HG02884 (cell line): ENCODE data around the gene KCNK15.

Experiments used
- ATAC-seq: cut with Tn5 transposase; IDR thresholded peaks from one replicate; pipeline ENCODE4 v1.9.1; 2021; ENCODE audit warnings: mild to moderate bottlenecking, moderate library complexity; ENCODE audit not compliant: unreplicated experiment

Gene KCNK15

DNA sequence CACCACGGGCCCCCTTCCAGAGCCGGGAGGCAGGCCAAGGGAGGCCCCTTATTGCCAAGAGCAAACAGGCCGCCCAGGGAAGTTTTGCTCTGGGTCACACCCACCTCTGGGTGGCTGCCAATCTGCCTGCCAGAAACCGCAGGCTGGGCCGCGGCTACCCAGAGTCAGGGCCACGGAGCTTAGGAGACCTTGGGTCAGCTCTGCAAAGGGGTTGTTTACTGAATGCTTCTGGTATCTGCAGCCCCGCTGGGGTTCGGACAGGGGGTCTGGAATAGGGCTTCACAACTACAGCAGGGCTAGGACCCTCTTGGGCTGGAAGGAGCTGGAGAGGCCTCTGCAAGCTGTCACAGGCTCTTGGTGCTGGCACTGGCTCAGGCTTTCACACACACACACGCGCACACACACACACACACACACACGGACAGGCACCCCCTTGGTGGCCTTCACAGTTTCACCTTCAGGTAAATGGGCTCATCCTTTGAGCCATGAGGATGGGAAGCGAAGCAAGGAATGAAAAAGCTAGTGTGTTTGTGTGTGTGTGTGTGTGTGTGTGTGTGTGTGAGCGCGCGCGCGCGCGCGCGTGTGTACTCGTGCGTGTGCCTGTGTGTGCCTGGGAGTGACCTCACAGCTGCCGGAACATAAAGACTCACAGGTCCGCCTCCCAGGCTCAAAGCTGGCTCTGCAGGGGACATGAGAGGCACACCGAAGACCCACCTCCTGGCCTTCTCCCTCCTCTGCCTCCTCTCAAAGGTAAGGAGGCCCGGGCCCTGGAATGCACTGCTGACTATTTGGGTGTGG, 30.8 kb upstream of the KCNK15 start, which contains the start of gene CCN5:
Gene CCN5, plus strand, starts transcription at position 669 of the 798 bp plus-strand sequence. Its CDS starts 22 bp downstream, at position 691.
- ATAC-seq: no peak

DNA sequence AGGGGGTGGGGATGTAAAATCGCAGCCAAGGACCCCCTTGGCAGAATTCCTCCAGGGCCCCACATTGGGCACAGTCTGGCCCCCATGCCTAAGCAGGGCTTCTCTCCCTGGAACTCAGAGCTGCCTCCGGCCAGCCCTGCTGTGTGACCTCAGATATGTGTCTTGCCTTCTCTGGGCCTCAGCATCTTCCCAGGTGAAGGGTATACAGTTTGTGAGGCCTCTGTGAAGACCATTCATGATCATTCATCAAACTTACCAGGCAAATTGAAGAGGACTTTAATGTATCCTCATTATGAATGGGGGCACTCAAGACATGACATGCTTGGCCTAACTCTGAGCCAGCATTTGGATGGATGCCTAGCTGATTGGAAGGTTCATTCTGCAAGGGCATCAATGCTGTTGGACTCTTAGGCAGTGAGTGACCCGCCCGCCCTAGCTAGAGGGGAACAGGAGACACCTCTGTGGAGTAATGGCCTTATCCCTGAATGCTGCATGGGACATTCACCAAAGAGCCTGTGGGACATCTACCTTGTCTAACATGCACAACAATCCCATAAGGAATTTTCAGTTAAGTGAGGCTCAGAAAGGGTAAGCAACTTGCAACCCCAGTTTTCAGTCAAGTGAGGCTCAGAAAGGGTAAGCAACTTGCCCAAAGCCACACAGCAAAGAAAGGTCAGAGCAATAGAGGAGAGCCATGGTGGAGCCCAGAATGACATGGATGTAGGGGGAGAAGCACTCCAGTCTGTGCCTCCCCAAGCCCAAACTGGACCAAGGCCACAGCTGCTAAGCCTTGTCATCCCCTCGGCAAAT, 30.0 kb upstream of the KCNK15 start:
- no peak for ATAC-seq

DNA sequence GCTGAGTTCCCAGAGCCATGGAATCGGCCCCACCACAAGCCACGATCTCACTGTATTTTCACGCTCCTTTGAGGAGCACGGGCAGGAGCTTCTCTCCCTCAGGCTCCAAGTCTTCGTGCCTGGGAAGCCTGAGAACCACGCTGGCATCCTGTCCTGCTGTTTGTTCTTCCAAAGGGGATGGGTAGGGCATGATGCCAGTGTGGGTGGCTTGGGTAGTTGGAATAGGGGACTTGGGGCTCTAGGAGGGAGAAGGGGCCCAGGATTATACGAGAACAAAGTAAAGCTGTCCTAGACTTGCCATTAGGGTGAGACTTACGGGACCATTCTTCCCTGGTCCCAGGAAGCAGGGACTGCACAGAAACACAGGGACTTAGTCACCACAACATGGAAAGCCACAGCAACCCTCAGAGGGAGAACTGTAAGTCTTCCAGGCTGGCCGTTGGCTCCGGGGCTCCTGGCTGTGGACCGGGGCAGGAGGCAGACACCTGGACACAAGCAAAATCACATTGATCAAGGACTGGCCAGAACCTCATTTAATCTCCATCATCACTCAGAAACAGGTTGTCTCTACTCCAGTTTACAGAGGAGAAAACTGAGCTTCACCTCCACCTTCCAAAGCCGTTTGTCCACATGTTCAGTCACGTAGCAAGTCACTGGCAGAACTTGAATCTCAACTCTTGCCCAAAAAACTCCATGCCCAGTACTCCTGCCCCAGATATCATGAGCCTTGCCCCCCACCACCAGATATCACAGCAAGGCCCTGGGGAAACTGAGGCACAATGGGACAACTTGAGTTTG, 29.2 kb upstream of the KCNK15 start:
- no peak for ATAC-seq

DNA sequence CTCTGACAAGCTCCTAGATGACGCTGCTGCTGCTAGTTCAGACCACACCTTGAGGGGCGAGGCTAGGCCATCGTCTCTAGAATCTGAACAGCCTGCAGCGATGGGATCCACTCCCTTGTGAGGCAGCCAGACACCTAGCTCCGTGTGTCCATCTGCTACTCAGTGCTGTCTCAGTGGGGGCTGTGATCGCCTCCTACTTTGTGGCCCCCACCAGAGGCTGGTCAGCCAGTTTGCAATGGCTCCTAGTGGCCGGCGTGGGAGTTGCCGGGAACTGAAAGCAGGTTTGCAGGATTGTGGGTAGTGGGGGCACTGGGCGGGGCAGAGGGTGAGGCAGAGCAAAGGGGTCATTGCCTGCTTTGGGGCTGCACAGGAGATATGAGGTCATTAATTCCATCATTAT, 27.7 kb upstream of the KCNK15 start:
- no peak for ATAC-seq

DNA sequence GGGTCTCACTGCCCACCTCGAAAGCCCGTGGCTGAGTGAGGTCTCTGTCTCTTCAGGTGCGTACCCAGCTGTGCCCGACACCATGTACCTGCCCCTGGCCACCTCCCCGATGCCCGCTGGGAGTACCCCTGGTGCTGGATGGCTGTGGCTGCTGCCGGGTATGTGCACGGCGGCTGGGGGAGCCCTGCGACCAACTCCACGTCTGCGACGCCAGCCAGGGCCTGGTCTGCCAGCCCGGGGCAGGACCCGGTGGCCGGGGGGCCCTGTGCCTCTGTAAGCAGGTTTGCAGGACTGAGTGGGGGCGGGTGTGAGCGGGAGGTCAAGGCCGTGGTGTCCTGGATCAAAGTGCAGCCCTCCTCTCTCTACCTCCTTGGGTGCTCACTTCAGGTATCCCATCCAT, 25.8 kb upstream of the KCNK15 start:
- ATAC-seq: no peak

DNA sequence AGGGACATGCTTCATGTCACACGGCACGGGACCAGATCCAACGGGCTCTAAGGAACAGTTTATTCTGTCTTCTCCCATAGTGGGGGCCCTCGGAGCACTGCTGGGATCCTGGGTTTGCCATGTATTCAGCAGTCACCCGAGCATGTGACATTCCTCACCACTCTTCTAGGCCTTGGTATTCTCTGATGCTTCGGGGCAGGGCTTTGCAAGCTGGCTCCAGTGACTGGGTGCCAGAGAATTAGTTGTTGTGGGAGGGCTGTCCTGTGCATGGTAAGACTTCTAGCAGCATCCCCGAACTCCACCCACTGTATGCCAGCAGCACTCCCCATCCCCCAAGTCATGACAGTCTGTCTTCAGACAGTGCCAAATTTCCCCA, 25.1 kb upstream of the KCNK15 start:
- no peak for ATAC-seq

DNA sequence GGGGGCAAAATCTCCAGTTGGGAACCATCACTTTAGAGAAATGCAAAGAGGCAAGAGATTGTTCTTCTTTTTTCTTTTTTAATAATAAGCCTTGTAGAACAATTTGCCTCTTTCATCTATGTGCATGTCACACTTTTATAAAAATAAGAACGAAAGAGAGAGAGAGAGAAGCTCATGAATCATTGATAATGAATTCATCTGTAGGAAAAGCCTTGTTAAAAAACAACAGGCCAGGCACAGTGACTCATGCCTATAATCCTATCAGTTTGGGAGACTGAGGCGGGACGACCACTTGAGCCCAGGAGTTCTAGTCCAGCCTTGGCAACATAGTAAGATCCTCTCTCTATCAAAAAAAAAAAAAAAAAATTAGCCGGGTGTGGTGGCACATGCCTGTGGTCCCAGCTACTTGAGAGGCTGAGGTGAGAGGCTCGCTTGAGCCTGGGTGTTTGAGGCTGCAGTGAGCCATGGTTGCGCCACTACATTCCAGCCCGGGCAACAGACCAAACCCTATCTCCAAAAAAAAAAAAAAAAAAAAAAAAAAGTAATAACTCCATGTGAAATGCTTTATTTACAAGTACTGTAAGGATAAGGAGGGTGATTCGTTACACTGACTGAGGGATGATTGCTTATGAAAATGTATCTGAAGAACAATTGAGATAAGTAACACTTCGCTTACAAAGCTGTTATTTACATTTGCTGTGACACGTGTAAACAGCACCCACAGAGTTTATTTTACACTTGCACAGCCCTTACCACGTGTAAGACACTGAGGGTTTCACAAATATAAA, 24.5 kb upstream of the KCNK15 start:
- no peak for ATAC-seq

DNA sequence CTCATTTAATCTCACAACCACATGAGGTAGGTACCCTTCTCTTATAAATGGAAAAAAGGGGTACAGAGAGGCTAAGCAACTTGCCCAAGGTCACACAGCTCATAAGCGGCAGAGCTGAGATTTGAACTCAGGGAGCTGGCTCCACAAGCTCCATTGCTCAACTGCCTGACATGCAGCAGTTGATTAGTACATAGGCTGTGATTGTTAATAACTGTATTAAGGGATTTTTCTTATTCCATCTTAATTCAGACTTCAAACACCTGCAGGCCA, 23.9 kb upstream of the KCNK15 start:
- no peak for ATAC-seq

DNA sequence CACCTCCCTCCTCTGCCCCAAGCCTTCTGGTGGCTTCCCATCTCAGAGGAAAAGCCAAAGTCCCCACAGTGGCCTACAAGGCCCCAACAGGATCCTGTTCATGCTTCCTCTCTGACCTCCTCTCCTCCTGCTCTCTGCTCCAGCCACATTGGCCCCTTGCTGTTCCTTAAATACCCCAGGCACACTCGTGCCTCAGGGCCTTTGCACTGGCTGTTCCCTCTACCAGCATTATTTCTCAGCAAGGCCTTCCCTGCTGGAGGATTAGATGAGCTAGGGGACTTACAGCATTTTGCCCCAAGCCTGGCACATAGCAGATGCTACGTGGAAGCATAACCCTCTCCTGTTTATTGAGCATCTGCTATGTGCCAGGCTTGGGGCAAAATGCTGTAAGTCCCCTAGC, 22.7 kb upstream of the KCNK15 start:
- no peak for ATAC-seq

DNA sequence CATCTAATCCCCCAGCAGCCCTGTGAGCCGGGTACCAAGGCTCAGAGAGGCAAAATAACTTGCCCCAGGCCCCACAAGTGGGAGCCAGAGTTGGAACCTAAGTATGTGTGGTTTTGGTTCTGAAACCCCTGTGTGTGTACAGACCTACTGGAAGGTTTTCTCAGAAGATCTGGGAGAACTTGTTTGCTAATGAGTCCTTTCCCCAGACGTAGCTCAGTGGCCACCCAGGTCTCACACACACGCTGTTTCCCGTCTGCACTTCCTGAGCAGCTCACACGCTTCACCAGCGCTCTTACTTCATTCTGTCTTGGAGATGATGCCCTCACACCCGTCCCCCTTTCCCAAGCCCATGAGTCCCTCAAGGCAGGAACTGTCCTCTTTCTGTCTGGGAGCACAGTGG, 22.3 kb upstream of the KCNK15 start:
- ATAC-seq: no peak

DNA sequence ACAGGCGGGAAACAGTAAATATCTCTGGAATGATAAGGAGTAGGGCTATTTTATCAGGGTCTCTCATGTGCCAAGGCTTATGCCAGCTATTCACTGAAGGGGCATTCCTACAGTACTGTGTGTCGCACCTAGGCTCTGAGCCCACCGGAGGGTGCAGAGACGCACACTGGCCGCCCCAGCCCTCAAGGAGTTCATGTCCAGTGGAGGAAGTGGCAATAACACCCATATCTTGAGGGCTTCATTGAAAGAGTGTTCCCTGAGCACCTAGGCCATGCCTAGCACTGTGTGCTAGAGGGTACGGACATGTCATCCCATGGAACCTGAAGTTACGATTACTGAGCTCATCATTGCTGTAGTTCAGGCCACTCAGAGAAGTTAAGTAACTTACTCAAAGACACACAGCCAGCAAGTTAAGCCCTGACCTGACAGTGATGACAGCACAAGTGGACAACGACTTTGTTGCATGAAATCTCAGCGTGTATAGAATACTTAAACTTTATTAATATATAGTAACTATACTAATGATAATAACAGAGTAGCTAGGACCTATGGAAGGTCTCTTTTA, 21.8 kb upstream of the KCNK15 start:
- ATAC-seq: no peak

DNA sequence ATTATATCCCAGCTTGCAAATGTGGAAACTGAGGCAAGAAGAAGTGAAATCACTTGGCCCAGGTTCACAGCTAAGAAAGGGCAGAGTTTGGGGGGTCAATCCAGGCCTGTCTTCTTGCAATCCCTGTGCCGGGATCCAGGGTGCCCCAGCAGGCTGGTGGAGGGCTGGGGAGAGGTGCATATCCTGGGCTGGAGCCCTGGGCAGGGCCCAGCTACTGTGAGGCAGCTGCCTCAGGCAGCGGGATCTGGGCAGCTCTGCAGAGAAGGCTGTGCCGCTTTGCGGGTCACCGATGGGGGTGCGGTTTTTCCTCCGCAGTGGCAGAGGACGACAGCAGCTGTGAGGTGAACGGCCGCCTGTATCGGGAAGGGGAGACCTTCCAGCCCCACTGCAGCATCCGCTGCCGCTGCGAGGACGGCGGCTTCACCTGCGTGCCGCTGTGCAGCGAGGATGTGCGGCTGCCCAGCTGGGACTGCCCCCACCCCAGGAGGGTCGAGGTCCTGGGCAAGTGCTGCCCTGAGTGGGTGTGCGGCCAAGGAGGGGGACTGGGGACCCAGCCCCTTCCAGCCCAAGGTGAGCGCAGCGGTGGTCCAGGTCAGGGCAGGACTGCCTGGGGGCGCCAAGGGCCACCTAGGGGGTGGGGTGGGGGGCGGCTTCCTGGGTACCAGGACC, 21.1 kb upstream of the KCNK15 start:
- no peak for ATAC-seq

DNA sequence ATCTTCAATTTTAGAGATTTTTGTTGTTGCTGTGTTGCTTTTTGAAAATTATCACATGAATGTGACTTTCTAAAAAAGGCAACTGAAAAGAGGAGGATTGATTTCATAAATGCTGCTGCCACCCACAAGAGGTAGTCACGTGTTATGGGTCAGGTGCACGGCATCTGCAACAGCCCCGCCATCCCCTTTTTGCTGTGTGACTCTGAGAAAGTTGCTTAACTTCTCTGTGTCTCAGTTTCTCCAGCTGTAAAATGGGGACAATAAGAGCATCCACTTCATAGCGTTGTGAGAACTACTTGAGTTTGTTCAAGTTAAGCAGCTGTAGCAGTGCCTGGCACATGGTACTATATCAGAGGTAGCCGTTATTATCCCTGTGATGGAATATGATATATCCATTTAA, 19.8 kb upstream of the KCNK15 start:
- no peak for ATAC-seq

DNA sequence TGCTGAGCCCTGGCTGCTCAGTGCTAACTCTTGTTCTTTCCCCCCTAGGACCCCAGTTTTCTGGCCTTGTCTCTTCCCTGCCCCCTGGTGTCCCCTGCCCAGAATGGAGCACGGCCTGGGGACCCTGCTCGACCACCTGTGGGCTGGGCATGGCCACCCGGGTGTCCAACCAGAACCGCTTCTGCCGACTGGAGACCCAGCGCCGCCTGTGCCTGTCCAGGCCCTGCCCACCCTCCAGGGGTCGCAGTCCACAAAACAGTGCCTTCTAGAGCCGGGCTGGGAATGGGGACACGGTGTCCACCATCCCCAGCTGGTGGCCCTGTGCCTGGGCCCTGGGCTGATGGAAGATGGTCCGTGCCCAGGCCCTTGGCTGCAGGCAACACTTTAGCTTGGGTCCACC, 18.6 kb upstream of the KCNK15 start:
- no peak for ATAC-seq

DNA sequence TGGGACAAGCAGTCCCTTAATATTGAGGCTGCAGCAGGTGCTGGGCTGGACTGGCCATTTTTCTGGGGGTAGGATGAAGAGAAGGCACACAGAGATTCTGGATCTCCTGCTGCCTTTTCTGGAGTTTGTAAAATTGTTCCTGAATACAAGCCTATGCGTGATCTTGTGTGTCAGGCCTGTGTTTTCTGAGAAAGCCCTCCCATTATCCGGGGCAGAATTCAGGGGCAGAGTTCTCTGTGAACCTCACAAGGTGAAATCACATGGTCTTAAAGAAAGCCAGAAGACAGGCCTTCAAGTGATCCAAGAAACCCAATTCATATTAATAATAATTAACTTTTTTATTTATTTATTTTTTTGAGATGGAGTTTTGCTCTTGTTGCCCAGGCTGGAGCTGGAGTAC, 18.0 kb upstream of the KCNK15 start:
- ATAC-seq: no peak

DNA sequence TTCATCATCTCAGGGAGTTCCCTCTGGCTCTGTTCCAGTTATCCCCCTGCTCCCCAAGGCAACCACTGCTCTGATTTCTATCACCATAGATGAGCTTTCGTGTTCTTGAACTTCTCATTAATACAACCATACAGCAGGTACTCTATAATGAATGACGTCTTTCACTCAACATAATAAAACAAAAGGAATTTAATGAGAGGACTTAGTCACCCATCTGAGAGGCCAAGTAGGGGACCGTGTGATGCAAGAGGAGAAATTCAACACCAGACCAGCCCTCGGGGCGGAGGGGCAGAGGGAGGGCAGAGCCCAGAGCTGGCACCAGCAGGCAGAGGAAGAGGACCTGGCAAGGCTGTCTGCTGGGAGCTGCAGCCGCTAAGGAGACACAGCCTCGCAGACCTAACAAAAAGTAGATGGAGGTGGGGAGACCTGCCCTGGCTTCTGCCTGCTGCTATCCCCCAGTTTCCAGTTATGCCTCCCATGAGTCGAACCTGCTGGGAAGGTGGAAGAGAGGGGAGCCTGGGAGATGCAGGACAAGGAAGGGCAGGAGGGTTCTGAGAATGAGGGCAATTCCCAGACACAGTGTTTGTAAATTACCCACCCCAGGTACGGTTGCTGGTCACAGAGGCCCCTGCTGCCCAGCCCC, 16.7 kb upstream of the KCNK15 start:
- ATAC-seq: no peak

DNA sequence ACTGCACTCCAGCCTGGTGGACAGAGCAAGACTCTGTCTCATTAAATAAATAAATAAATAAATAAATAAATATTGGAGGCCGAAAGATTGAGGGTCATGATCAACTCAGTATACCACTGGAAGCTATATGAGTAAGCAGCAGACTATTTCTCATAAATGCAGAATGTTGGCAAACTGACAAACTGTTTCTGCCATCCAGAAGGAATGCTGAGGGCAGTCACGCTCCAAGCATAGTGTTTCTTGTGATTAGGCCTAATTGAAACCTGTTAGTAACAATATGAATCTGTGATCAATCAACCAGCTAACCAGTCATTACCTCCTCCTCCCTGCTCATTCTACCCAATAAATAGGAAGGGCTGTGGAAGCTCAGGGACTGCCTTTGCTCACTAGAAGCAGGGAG, 15.2 kb upstream of the KCNK15 start:
- ATAC-seq: no peak

DNA sequence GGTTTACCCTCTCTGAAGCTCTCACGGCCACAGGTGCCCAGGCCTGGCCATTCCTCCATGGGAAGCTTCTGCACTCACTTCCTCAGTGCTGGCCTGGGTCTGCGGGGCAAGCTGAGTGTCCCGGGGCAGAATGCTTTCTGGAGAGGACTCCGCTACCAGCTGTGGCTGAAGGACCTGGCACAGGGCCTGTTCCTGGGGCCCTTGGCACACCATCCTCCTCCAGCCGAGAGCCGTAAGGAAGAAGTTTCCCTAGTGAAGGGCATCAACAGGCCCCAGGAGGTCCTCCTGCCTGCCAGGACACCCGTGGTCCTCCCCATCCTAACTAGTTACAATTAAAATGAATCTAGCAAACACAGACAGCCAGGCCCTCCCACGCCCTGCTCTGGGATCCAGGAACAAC, 14.0 kb upstream of the KCNK15 start:
- no peak for ATAC-seq

DNA sequence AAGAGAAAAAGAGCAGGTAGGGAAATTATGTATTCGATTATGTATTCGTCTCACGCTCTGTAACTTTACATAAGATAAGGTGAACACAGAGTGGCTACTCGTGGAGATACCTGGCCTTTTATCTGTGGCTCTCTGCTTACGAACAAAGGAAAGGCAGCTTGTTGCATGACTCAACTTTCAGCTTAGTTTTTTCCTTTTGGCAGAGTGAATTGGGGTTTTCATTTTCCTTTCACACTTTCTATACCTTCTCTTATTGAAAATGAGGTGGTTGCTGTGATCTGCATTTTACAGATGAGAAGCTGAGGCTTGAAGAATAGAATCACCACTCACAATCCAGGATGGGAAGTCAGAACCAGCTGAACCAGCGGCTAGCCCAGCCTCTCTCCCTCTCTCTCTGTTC, 13.3 kb upstream of the KCNK15 start:
- no peak for ATAC-seq
